B cell (primary cell): ENCODE data around the gene TAS1R1. TPM values are rescaled to one million over a fixed set of nuclear protein-coding genes. Genes with fewer than 3 reads are reported as not detected.

Source experiments
- ATAC-seq: fragments of 200-7000 bp; cut with Tn5 transposase; one replicate; pipeline ENCODE4 v1.10.0; 2021; ENCODE audit warnings: low read depth, mild to moderate bottlenecking, moderate number of reproducible peaks, moderate library complexity
- CTCF ChIA-PET: fragments of 350-600 bp; sonication (Branson Sonifier 250); formaldehyde crosslinking; loops from one replicate; lab custom pipeline; 2021; ENCODE audit warnings: antibody characterized with exemption, inconsistent platforms; lab: Charles Lee
- POLR2A ChIA-PET: fragments of 350-600 bp; sonication (Branson Sonifier 250); formaldehyde crosslinking; loops from one replicate; lab custom pipeline; 2021; ENCODE audit warnings: antibody characterized with exemption; lab: Charles Lee
- DNase-seq: peaks from one replicate; pipeline ENCODE4 v3.0.0; 2013
- H2AFZ ChIP-seq: 2 replicates; pipeline ENCODE4 v1.6.1; 2012; ENCODE audit warnings: mild to moderate bottlenecking, low read depth, low read length; ENCODE audit not compliant: insufficient read depth, poor library complexity, severe bottlenecking
- H3K27ac ChIP-seq, 2 donors: 1 replicate in 1 of 2; 2 replicates in 1 of 2; pipeline ENCODE4 v1.5.1; 2012 to 2013; ENCODE audit warnings: low read length in 2 of 2, mild to moderate bottlenecking in 2 of 2, moderate library complexity in 1 of 2
- H3K27me3 ChIP-seq, 4 experiments: fragments of 200-600 bp in 1 of 4; sonication (generic) in 1 of 4; replicated peaks in 1 of 4; 1 replicate in 2 of 4; 2 replicates in 2 of 4; pipeline versions ENCODE4 v1.6.1 to v1.7.0; 2013 to 2016; ENCODE audit warnings: low read length in 3 of 4, mild to moderate bottlenecking in 2 of 4, mixed read lengths in 1 of 4, moderate library complexity in 1 of 4; ENCODE audit not compliant: insufficient read depth in 4 of 4, control insufficient read depth in 3 of 4; ENCODE audit errors: control extremely low read depth in 1 of 4
- H3K36me3 ChIP-seq, 2 experiments: replicated peaks in 1 of 2; 1 replicate in 1 of 2; 2 replicates in 1 of 2; pipeline versions ENCODE4 v1.6.1 to v1.7.1; 2013; ENCODE audit warnings: low read length in 1 of 2; ENCODE audit not compliant: insufficient read depth in 2 of 2, control insufficient read depth in 1 of 2; ENCODE audit errors: control extremely low read depth in 1 of 2, extremely low read depth in 1 of 2
- H3K4me1 ChIP-seq, 2 donors: fragments of 200-600 bp in 1 of 2; sonication (generic) in 1 of 2; 1 replicate in 1 of 2; 2 replicates in 1 of 2; pipeline versions ENCODE4 v1.5.1 to v1.6.1; 2013 to 2017; ENCODE audit warnings: low read length in 2 of 2; ENCODE audit not compliant: control insufficient read depth in 2 of 2, insufficient read depth in 2 of 2
- H3K4me2 ChIP-seq: replicated peaks from 2 replicates; pipeline ENCODE3; 2012; ENCODE audit warnings: mild to moderate bottlenecking, low read depth, low read length; ENCODE audit not compliant: poor library complexity, severe bottlenecking
- H3K4me3 ChIP-seq, 5 experiments: fragments of 200-600 bp in 1 of 5; sonication (generic) in 1 of 5; 1 replicate in 3 of 5; 2 replicates in 2 of 5; pipeline versions ENCODE4 v1.5.1 to v1.7.0; 2011 to 2016; ENCODE audit warnings: low read length in 4 of 5, mild to moderate bottlenecking in 4 of 5, low read depth in 2 of 5, control low read depth in 1 of 5, moderate library complexity in 1 of 5; ENCODE audit not compliant: insufficient read depth in 1 of 5; ENCODE audit errors: control extremely low read depth in 1 of 5, extremely low read depth in 1 of 5
- H3K79me2 ChIP-seq: fragments of 200-600 bp; sonication (generic); one replicate; pipeline ENCODE4 v1.6.0; 2016; ENCODE audit warnings: low read length; ENCODE audit not compliant: control insufficient read depth, insufficient read depth
- H3K9ac ChIP-seq: fragments of 200-600 bp; sonication (generic); 2 replicates; pipeline ENCODE4 v1.6.1; 2017; ENCODE audit warnings: mild to moderate bottlenecking, low read length, moderate library complexity
- H3K9me3 ChIP-seq, 3 donors: one replicate each; pipeline versions ENCODE4 v1.6.1 to v1.7.1; 2013; ENCODE audit warnings: low read length in 2 of 3; ENCODE audit not compliant: control insufficient read depth in 2 of 3, insufficient read depth in 1 of 3; ENCODE audit errors: control extremely low read depth in 1 of 3
- H4K20me1 ChIP-seq: 2 replicates; pipeline ENCODE4 v1.6.0; 2012; ENCODE audit warnings: mild to moderate bottlenecking, low read length; ENCODE audit not compliant: insufficient read depth, control insufficient read depth, poor library complexity, severe bottlenecking
- H3K27ac Mint-ChIP-seq: one replicate; pipeline ENCODE4 v1.8.0; 2021; ENCODE audit warnings: mixed read lengths
- H3K27me3 Mint-ChIP-seq: one replicate; pipeline ENCODE4 v1.8.0; 2021; ENCODE audit warnings: mixed read lengths
- H3K4me1 Mint-ChIP-seq: one replicate; pipeline ENCODE4 v1.8.0; 2021; ENCODE audit warnings: mixed read lengths
- H3K4me3 Mint-ChIP-seq: one replicate; pipeline ENCODE4 v1.8.0; 2021; ENCODE audit warnings: mixed read lengths
- H3K9me3 Mint-ChIP-seq: one replicate; pipeline ENCODE4 v1.8.0; 2022; ENCODE audit warnings: mixed read lengths; ENCODE audit not compliant: insufficient read depth
- CTCF ChIP-seq: fragments of 200-600 bp; IDR thresholded peaks from one replicate; pipeline ENCODE4 v1.8.0; 2022; ENCODE audit warnings: antibody characterized with exemption, mild to moderate bottlenecking
- EZH2 ChIP-seq: IDR thresholded peaks from 2 replicates; pipeline ENCODE4 v1.6.1; 2012; ENCODE audit warnings: borderline replicate concordance, low read depth, mild to moderate bottlenecking, moderate library complexity, low read length; ENCODE audit not compliant: insufficient read depth, poor library complexity, severe bottlenecking
- WGBS: methylation state at CpG from one replicate; pipeline ENCODE4 v1.1.5; 2013; ENCODE audit warnings: missing lambda C conversion rate; ENCODE audit not compliant: insufficient coverage; 5-methylcytosine and 5-hydroxymethylcytosine counted together
- intact Hi-C: fragments of 100-400 bp; cut with micrococcal nuclease; formaldehyde crosslinking; loops from one replicate; pipeline ENCODE4 v1.10.0; 2022
- polyA plus RNA-seq: library from polyadenylated mRNA; depleted of rRNA; stranded (reverse); fragments of >200 nt; gene quantifications from 2 replicates; pipeline ENCODE4 v1.2.3, GENCODE V29; 2012
- total RNA-seq, 2 donors: library from RNA; stranded (reverse); fragments of 120-200 nt in 1 of 2; gene quantifications; 1 replicate in 1 of 2; 2 replicates in 1 of 2; pipeline versions ENCODE4 v1.2.3 to v1.2.4, GENCODE V29; 2013 to 2022

TAS1R1 gene
- total and polyA plus RNA-seq, 2 donors (not counting 1 experiment from before 2014, with no cell fraction given): 0.09 TPM; not detected in 1

- H3K27me3 ChIP-seq: peaks cover 0 to 8% (median 1%) of the 10 kb centered on the region in 4 experiments
- POLR2A ChIA-PET: no interaction called here
Measured at GRCh38 chr1:6505367-6506209, 49.5 kb upstream of the TAS1R1 start.

More at GRCh38 chr1:6505367-6506209, 49.5 kb upstream of the TAS1R1 start:
- 92% methylated on average over 28 of the region's 31 CpGs for WGBS
- Mint-ChIP-seq H3K4me1 (no peaks in the 10 kb centered on the region), H3K9me3 (no peaks in the 10 kb centered on the region), H3K4me3 (no peak overlapping the region), H3K27me3 (peaks cover 20% of the 10 kb centered on the region), H3K27ac (no peak overlapping the region)
- no peaks in the 10 kb centered on the region for H4K20me1 ChIP-seq
- peaks cover 0 to 10% of the 10 kb centered on the region in 2 donors for H3K4me1 ChIP-seq
- TF ChIP-seq EZH2: no peak
- no peak for TF ChIP-seq CTCF
- H3K36me3 ChIP-seq: no peaks in the 10 kb centered on the region
- no peak for DNase-seq
- no peaks in the 10 kb centered on the region for H3K9me3 ChIP-seq
- H3K79me2 ChIP-seq: no peaks in the 10 kb centered on the region
- no peak overlapping the region for H3K9ac ChIP-seq
- ATAC-seq: no peak
- CTCF ChIA-PET: interaction anchor here (1.4 kb wide), 1 partner anchor 15 kb away, joined by 4 read pairs; no protein-coding TSS in a partner anchor
- no peak overlapping the region for H3K4me3 ChIP-seq
- H3K27ac ChIP-seq: no peak overlapping the region
- no peak overlapping the region for H3K4me2 ChIP-seq
- intact Hi-C loops: no loop called here
- H2AFZ ChIP-seq: no peak overlapping the region
